Heart left ventricle (tissue), 16 donors: ENCODE results near the gene IL17A. TPM values are rescaled to one million over a fixed set of nuclear protein-coding genes. Genes with fewer than 3 reads are reported as not detected.

Source experiments
- ATAC-seq, 4 donors: fragments of 200-7000 bp; cut with Tn5 transposase; one replicate each; pipeline ENCODE4 v1.9.1; 2020 to 2022; ENCODE audit warnings: moderate library complexity in 4 of 4, mild to moderate bottlenecking in 3 of 4, moderate number of reproducible peaks in 1 of 4
- DNase-seq, 5 donors: peaks; one replicate each; pipeline ENCODE4 v3.0.0-alpha.2; 2020
- H3K27ac ChIP-seq, 12 donors: fragments of 200-600 bp; sonication (generic) in 4 of 12; one replicate each; pipeline versions ENCODE4 v1.5.0 to v1.8.0; 2016 to 2022; ENCODE audit warnings: mild to moderate bottlenecking in 2 of 12
- H3K27me3 ChIP-seq, 9 donors: fragments of 200-600 bp; sonication (generic) in 2 of 9; one replicate each; pipeline versions ENCODE4 v1.5.1 to v1.8.0; 2016 to 2022; ENCODE audit warnings: mild to moderate bottlenecking in 3 of 9
- H3K36me3 ChIP-seq, 9 donors: fragments of 200-600 bp; sonication (generic) in 2 of 9; one replicate each; pipeline versions ENCODE4 v1.5.0 to v1.8.0; 2018 to 2022; ENCODE audit warnings: mild to moderate bottlenecking in 2 of 9
- H3K4me1 ChIP-seq, 12 donors: fragments of 200-600 bp; sonication (generic) in 4 of 12; one replicate each; pipeline versions ENCODE4 v1.5.0 to v1.8.0; 2016 to 2022; ENCODE audit warnings: mild to moderate bottlenecking in 3 of 12
- H3K4me3 ChIP-seq, 12 donors: fragments of 200-600 bp; sonication (generic) in 4 of 12; one replicate each; pipeline versions ENCODE4 v1.5.0 to v1.8.0; 2017 to 2022; ENCODE audit warnings: mild to moderate bottlenecking in 9 of 12, moderate library complexity in 4 of 12
- H3K9me3 ChIP-seq, 12 donors: fragments of 200-600 bp; sonication (generic) in 4 of 12; one replicate each; pipeline versions ENCODE4 v1.5.0 to v1.8.0; 2016 to 2022; ENCODE audit warnings: mild to moderate bottlenecking in 1 of 12
- POLR2A ChIP-seq, 2 donors: fragments of 450-650 bp; IDR thresholded peaks; one replicate each; pipeline ENCODE4 v1.6.1; 2017; ENCODE audit warnings: antibody characterized with exemption in 2 of 2, mild to moderate bottlenecking in 2 of 2, moderate library complexity in 2 of 2
- WGBS, 4 donors: extraction: QIAGEN DNeasy Blood & Tissue Kit in 2 of 4; methylation state at CpG; one replicate each; pipeline versions ENCODE4 v1.1.5 to v1.1.7; 2013 to 2018; 5-methylcytosine and 5-hydroxymethylcytosine counted together
- intact Hi-C, 10 donors: fragments of 100-400 bp; cut with DNase I; formaldehyde crosslinking; loops; one replicate each; pipeline versions ENCODE4 v1.11.1 to v1.14.2; 2022
- polyA plus RNA-seq, 2 donors: library from polyadenylated mRNA; stranded (reverse); fragments of 200-250 nt; gene quantifications; one replicate each; pipeline ENCODE4 v1.2.3, GENCODE V29; 2013
- total RNA-seq, 9 donors: library from RNA; depleted of rRNA in 2 of 9; stranded (reverse); fragments of >200 nt in 2 of 9; fragmentation: NEBNext Ultra II Directional in 3 of 9; extraction: Animal tissue kit (Norgen Biotek cat#: 25700) in 3 of 9; gene quantifications; one replicate each; pipeline versions ENCODE4 v1.1.0 to v1.2.4, GENCODE V29; 2016 to 2023
- TF ChIP-seq, protein P1 (sequence below), 12 donors: fragments of 200-600 bp; sonication (generic) in 4 of 12; IDR thresholded peaks; one replicate each; pipeline versions ENCODE4 v1.5.0 to v1.8.0; 2018 to 2022; ENCODE audit warnings: antibody characterized with exemption in 12 of 12, mild to moderate bottlenecking in 5 of 12
- donor health status: ischemic (EF 13 %, LVEDD 7.1; RV severe dilation, severe dysfunction).
- donor health status: healthy with polysubstance abuse.
- donor health status: DM: no; HTN: yes; CAD: no.
- donor health status: DM: no; HTN: no; CAD: no.
- donor health status: ischemic (EF 25% LVEDD 6.9; RV normal size, moderate dysfunction).
- donor health status: ischemic (EF 25% LVEDD 5.7; RV mildly dilated, moderate dysfunction).
- donor health status: healthy.
- donor health status: DM: yes; HTN: yes; CAD: no.
- donor health status: ischemic (EF 35%, LVEDD 5.7; RV mildly dilated, moderate dysfunction).
- donor health status: nonischemic (EF 11% LVEDD 7.7; RV severe dilation, severe dysfunction).
- donor health status: DM: yes; HTN: yes; CAD: no.
- donor health status: PGD.
- donor health status: ischemic (EF 29% LVEDD 5.4; RV normal size, mild dysfunction).
- donor health status: nonischemic (EF 23%, LVEDD 6.1; RV moderate dilation, normal function).

The IL17A gene
- total and polyA plus RNA-seq, 11 donors: not detected

DNA sequence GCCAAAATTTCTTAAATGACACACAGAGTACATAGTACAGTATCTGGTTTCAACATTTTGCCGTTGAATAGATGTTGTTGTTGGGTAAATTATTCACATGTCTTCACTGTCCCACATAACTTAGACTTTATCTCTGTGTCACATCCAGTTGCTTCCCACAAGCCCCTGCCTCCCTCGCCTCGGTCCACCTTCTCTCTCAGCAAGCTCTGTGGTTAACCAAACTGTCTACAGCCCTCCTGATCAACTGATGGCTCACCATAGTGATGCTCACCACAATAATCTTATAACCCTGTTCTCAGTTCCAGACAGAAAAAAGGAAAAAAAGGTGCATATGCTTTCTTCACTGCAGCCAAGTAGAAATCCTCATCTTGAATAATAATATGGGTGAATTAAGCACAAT, 35.1 kb downstream of the IL17A start:
- WGBS, 4 donors: 48 to 67% (median 58%) methylated on average over 3 of the region's 3 CpGs

GRCh38 chr6:52227495-52227894, 41.3 kb downstream of the IL17A start:
- Histone ChIP-seq H3K4me1 (no peaks in the 10 kb centered on the region), H3K9me3 (no peaks in the 10 kb centered on the region), H3K4me3 (no peak overlapping the region), H3K27ac (no peak overlapping the region), H3K27me3 (peaks cover 0 to 4% (median 0%) of the 10 kb centered on the region in 9 donors), H3K36me3 (no peaks in the 10 kb centered on the region)
- no peak for ATAC-seq
- WGBS, 4 donors: 78 to 85% (median 82%) methylated on average over 1 of the region's 1 CpG
- intact Hi-C loops: no loop called here
- no peak for TF ChIP-seq POLR2A (IDR thresholded peaks at IDR 0.05)
- TF ChIP-seq, protein P1, sequence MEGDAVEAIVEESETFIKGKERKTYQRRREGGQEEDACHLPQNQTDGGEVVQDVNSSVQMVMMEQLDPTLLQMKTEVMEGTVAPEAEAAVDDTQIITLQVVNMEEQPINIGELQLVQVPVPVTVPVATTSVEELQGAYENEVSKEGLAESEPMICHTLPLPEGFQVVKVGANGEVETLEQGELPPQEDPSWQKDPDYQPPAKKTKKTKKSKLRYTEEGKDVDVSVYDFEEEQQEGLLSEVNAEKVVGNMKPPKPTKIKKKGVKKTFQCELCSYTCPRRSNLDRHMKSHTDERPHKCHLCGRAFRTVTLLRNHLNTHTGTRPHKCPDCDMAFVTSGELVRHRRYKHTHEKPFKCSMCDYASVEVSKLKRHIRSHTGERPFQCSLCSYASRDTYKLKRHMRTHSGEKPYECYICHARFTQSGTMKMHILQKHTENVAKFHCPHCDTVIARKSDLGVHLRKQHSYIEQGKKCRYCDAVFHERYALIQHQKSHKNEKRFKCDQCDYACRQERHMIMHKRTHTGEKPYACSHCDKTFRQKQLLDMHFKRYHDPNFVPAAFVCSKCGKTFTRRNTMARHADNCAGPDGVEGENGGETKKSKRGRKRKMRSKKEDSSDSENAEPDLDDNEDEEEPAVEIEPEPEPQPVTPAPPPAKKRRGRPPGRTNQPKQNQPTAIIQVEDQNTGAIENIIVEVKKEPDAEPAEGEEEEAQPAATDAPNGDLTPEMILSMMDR (IDR thresholded peaks at IDR 0.05): no peak
- DNase-seq: no peak

More for the DNA sequence above, 35.1 kb downstream of the IL17A start:
- no peaks in the 10 kb centered on the region for H3K36me3 ChIP-seq
- ATAC-seq (no peak), DNase-seq (no peak)
- no peaks in the 10 kb centered on the region for H3K9me3 ChIP-seq
- intact Hi-C loops: no loop called here
- peaks cover 0 to 4% (median 0%) of the 10 kb centered on the region in 9 donors for H3K27me3 ChIP-seq
- H3K27ac ChIP-seq: no peak overlapping the region
- TF ChIP-seq, protein P1 (IDR thresholded peaks at IDR 0.05): no peak
- TF ChIP-seq POLR2A (IDR thresholded peaks at IDR 0.05): no peak
- H3K4me3 ChIP-seq: no peak overlapping the region
- H3K4me1 ChIP-seq: no peaks in the 10 kb centered on the region

DNA sequence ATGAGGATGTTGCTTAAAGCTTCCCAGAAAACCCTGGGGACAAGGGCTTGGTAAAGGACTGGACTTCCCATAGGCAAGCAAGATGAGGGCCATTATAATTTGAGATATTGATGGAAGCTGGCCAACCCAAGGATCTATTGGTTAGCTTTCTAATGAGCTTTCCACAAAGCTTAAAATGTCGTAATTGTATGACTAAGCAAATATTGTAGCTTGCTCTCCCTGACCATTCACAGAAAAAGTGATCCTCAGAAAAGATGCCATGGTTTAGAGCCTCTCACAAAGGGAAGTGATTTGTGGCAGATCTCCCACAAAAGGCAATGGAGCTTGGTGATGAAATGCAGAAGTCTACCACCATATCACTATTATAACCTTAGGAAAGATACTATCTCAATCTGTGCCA, 44.5 kb downstream of the IL17A start:
- no peak overlapping the region for H3K4me3 ChIP-seq
- intact Hi-C loops: loop anchor here in 2 of 10 donors (10.0 kb wide), 2 partner anchors 66 to 146 kb away; partner anchors contain the start of gene PKHD1 (in 1 of the 2)
- 58 to 81% (median 62%) methylated on average over 1 of the region's 1 CpG for WGBS, 4 donors

GRCh38 chr6:52231406-52232127, 45.4 kb downstream of the IL17A start:
- no peak for ATAC-seq
- no peaks in the 10 kb centered on the region for H3K9me3 ChIP-seq
- no peaks in the 10 kb centered on the region for H3K4me1 ChIP-seq
- H3K4me3 ChIP-seq: no peak overlapping the region
- no peak for DNase-seq
- intact Hi-C loops: loop anchor here in 2 of 10 donors (10.0 kb wide), 2 partner anchors 67 to 147 kb away; partner anchors contain the start of gene PKHD1 (in 1 of the 2)
- no peaks in the 10 kb centered on the region for H3K36me3 ChIP-seq
- H3K27me3 ChIP-seq: peaks cover 0 to 7% (median 0%) of the 10 kb centered on the region in 9 donors
- TF ChIP-seq POLR2A (IDR thresholded peaks at IDR 0.05): no peak
- TF ChIP-seq, protein P1 (IDR thresholded peaks at IDR 0.05): no peak
- 67 to 81% (median 73%) methylated on average over 8 of the region's 8 CpGs for WGBS, 4 donors
- H3K27ac ChIP-seq: no peak overlapping the region

More for the DNA sequence above, 44.5 kb downstream of the IL17A start:
- Histone ChIP-seq H3K4me1 (no peaks in the 10 kb centered on the region), H3K36me3 (no peaks in the 10 kb centered on the region), H3K9me3 (no peaks in the 10 kb centered on the region), H3K27me3 (peaks cover 0 to 7% (median 0%) of the 10 kb centered on the region in 9 donors), H3K27ac (no peak overlapping the region)
- ATAC-seq: no peak
- DNase-seq: no peak
- no peak for TF ChIP-seq POLR2A (IDR thresholded peaks at IDR 0.05)
- TF ChIP-seq, protein P1 (IDR thresholded peaks at IDR 0.05): no peak
